ENCODE data around the gene UBAC1.
"Not testable (repeated sequence)": the region's sequence is repeated elsewhere in the genome, so short reads cannot be mapped to it uniquely, and the experiment has no call there.

The UBAC1 gene

GRCh38 chr9:135965124-135965756 is 4.1 kb upstream of the UBAC1 start:
- in situ Hi-C loops (cut with HindIII; ENCODE audit: low pct_ligation_motif_present, low pct_unique_long_range_greater_than_20kb, low sequenced_read_pairs) = no loop called here
- no peak for DNase-seq

GRCh38 chr9:135963938-135964337 is 2.8 kb upstream of the UBAC1 start:
- no peak for DNase-seq
- in situ Hi-C loops (cut with HindIII; ENCODE audit: low pct_ligation_motif_present, low pct_unique_long_range_greater_than_20kb, low sequenced_read_pairs) = no loop called here

DNA sequence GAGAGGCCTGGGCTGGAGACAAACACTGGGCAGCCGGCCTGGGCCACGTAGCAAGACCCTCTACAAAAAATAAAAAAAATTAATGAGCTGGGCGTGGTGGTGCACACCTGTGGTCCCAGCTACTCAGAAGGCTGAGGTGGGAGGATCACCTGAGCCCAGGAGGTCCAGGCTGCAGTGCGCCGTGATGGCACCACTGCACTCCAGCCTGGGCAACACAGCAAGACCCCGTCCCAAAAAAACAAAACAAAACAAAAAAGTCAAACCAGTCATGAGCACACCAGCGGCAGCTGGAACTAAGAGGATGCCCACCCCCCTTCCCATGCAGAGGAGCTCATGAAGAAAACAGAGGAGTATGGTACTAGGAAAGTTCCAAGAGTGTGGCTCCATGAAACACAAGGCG is 2.2 kb upstream of the UBAC1 start:
- in situ Hi-C loops (cut with HindIII; ENCODE audit: low pct_ligation_motif_present, low pct_unique_long_range_greater_than_20kb, low sequenced_read_pairs) = no loop called here
- no peak for DNase-seq

DNA sequence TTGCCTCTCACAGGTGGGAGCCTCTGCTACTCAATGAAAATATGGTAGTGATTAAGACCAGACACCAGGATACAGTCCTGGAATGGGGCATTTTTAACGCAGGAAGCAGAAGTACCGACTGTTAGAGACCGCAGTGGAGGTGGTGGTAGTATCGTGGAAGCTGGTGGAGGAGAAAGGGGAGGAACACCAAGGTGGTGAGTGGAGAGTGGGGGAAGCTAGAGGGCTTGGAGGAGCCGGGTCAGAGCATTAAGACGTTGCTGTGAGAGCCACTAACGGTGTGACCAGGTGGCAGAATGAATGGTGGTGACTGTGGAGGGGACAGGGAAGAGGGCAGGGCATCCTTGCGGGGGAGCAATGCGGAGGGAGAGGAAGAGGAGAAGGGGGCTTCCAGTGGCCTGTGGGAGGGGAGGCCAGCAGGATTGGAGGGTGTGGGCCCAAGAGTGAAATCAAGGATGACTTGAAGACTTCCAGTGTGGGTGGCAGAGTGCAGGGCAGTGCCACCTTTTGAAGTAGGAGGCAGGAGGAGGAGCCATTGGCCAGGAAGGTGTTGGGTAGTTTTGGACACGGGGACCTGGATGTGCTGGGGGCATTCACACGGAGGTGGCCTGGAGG is 1.6 kb upstream of the UBAC1 start:
- DNase-seq = no peak
- in situ Hi-C loops (cut with HindIII; ENCODE audit: low pct_ligation_motif_present, low pct_unique_long_range_greater_than_20kb, low sequenced_read_pairs) = no loop called here

GRCh38 chr9:135961811-135962695 is 880 bp upstream of the UBAC1 start:
- no peak for DNase-seq
- in situ Hi-C loops (cut with HindIII; ENCODE audit: low pct_ligation_motif_present, low pct_unique_long_range_greater_than_20kb, low sequenced_read_pairs) = no loop called here

DNA sequence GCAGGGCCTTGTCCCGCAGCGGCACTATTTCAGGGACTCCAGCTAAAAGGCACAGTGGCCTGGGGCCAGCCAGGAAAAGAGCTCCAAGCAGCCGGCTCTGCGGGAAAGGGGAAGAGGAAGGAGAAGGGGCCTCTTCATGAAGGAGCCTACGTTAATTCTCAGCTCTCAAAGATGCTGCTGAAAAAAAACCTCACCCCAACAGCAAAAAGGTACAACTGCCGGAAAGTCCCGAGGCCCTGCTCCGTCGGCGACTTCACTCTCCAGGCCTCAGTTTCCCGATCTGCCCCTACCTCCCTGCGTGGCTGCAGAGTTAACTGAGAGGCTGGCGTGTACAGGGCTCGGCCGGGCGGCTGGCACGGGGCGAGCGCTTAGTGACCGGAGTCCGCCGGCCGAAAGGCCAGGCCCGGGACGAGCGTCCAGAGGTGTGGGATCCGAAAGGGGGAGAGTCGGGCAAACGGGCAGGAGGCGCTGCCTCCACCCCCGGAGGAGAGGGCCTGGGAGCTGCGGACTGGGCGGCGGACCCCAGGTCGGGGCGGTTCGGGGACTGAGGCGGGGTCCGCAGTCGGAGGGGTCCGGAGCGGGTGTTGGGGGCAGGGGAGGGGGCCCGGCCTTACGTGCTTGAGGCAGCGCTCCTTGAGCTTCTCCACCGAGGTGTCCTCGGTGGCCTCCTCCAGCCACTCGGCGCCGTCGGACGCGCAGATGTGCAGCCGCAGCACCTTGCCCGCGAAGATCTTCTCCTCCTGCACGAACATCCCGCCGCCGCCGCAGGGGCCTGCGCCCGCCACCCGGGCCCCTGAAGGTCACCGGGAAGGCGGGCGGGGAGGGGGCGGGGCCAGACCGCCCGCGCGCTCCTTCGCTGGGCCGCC is 529 bp downstream of the UBAC1 start:
- peak; percentile 39 for DNase-seq
- in situ Hi-C loops (cut with HindIII; ENCODE audit: low pct_ligation_motif_present, low pct_unique_long_range_greater_than_20kb, low sequenced_read_pairs) = no loop called here

DNA sequence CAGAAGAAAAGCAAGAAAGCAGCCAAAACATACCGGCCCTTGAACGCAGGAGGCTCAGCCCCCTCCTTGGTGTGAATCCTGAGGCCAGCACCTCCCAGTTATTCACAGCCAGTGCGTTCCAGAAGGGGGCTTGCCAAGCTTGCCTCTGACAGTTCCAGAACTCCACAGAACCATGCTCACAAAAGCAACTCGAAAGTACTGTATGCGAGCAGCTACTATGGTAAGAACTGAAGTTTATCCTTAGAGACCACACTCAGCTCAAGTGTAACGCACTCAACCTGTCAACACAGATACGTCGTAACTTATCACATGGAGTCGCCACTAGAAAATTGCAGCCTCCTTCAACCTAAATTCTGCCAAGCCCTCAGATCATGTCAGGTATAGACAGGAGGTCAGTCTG is 1.4 kb downstream of the UBAC1 start:
- no peak for DNase-seq

DNA sequence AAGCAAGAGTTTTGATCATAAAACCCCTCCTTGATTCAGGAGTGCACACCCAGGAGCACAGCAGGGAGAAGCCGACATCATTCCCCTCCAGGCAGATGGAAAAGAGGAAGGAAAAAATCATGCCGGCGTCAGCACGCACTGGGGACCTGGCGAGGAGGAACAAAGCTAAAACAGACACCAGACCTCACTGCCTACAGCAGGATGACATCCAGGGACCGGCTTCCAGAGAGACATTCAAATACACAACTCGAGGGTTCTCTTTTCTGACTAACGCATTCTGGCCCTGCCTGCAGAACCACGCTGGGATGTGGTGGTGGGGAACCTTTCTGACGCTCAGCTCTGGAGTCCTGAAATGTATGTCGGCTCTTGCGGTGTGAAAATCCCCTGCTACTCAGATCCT is 2.7 kb downstream of the UBAC1 start:
- in situ Hi-C loops (cut with HindIII; ENCODE audit: low pct_ligation_motif_present, low pct_unique_long_range_greater_than_20kb, low sequenced_read_pairs) = no loop called here
- DNase-seq = no peak

More for the DNA sequence above, 1.4 kb downstream of the UBAC1 start:
- in situ Hi-C loops (cut with HindIII; ENCODE audit: low pct_ligation_motif_present, low pct_unique_long_range_greater_than_20kb, low sequenced_read_pairs) = no loop called here

GRCh38 chr9:135957431-135957830 is 3.7 kb downstream of the UBAC1 start:
- in situ Hi-C loops (cut with HindIII; ENCODE audit: low pct_ligation_motif_present, low pct_unique_long_range_greater_than_20kb, low sequenced_read_pairs) = no loop called here
- no peak for DNase-seq

- in situ Hi-C loops (cut with HindIII; ENCODE audit: low pct_ligation_motif_present, low pct_unique_long_range_greater_than_20kb, low sequenced_read_pairs) = no loop called here
- DNase-seq = no peak
Observed at GRCh38 chr9:135956802-135957174, 4.4 kb downstream of the UBAC1 start.

GRCh38 chr9:135955934-135956801 is 5.0 kb downstream of the UBAC1 start:
- DNase-seq = no peak
- in situ Hi-C loops (cut with HindIII; ENCODE audit: low pct_ligation_motif_present, low pct_unique_long_range_greater_than_20kb, low sequenced_read_pairs) = no loop called here

GRCh38 chr9:135952664-135953206 is 8.4 kb downstream of the UBAC1 start:
- no peak for DNase-seq
- in situ Hi-C loops (cut with HindIII; ENCODE audit: low pct_ligation_motif_present, low pct_unique_long_range_greater_than_20kb, low sequenced_read_pairs) = no loop called here

DNA sequence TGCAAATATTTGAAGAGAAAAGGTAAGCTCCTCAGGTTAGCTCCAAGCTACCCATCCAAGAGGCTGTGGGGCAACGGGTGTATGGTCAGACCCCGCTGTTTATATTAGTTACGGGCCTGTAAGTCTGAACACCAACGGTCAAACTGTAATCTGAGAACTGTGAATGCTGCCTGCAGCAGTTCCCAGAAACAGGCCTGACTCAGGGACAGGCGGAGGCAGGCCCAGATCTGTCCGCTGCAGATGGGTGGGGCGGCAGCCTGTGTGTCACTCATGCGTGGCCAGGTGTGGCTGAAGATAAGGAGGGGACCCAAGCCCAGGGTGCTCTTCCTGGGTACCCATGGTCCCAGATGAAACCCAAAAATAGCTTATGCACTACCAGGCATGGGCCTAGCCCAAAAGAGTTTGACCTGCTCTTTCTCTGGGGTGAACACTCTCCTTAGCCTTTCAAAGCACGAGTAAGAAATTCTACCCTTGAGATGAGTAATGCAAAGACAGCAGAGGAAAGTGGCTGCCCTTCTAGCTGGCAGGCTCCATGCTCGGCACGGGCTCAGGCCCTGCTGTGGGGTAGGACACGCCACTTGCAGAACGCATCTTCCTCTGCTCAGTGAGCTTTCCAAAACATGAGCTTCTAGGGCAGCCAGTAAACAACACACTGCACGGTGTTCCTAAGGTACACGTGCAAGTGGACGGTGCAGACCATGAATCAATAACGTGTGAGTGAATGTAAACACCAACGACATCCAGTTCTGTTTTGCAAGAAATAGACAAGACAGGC is 9.1 kb downstream of the UBAC1 start:
- peak; percentile 73 for DNase-seq
- in situ Hi-C loops (cut with HindIII; ENCODE audit: low pct_ligation_motif_present, low pct_unique_long_range_greater_than_20kb, low sequenced_read_pairs) = no loop called here

GRCh38 chr9:135951310-135951709 is 9.9 kb downstream of the UBAC1 start:
- DNase-seq; in situ Hi-C loops (cut with HindIII; ENCODE audit: low pct_ligation_motif_present, low pct_unique_long_range_greater_than_20kb, low sequenced_read_pairs): not testable (repeated sequence)

GRCh38 chr9:135950841-135951240 is 10.3 kb downstream of the UBAC1 start:
- in situ Hi-C loops (cut with HindIII; ENCODE audit: low pct_ligation_motif_present, low pct_unique_long_range_greater_than_20kb, low sequenced_read_pairs); DNase-seq: not testable (repeated sequence)

DNA sequence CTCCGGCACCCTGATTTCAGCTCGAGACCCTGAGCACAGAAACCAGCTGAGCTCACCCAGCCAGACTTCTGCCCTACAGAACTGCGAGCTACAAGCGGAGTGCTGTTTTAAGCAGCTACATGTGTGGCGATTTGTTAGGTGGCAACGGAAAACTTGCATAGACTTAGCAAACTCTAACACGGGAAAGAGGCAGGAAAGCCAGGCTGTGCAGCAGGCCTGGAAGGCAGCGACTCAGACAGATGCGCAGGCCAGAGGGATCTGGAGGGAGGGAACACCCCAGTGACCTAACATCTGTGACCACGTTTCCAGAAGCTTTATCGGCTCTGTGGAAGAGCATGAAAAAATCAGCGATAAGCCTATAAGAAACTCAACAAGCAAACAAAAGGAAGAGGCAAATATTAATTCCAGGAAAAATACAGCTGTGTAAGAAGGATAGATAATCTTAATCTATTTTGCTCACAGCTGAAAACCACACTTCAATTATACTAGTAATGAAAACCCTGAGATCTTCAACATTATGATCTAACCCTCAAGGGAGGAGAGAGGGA is 11.0 kb downstream of the UBAC1 start:
- no peak for DNase-seq
- in situ Hi-C loops (cut with HindIII; ENCODE audit: low pct_ligation_motif_present, low pct_unique_long_range_greater_than_20kb, low sequenced_read_pairs) = no loop called here

Measured in ACHN (cell line).